Measurements from ENCODE around the gene MFSD11. TPM values are rescaled to one million over a fixed set of nuclear protein-coding genes. Genes with fewer than 3 reads are reported as not detected.

Gene MFSD11
- total and polyA plus RNA-seq, 7 donors: 10.1 to 27.4 (median 20.7) TPM

DNA sequence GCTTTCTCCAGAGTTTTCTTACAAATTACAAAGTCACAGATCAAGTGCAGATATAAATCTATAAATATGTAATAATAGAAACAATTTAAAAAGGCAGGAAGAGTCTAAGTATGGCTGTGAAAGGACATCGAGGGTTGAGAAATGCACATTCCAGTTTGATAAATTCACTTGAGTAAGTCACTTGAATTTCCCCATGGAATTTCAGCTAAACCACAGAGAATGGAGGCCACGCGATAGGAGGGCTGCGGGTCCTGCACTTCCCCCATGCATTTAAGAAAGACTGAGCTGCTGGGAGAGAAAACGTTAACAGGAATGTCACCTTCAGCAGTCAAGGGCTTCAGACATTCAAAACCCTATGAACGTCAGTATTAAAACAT is 21.1 kb upstream of the MFSD11 start:
- ATAC-seq: no peak
- no peaks in the 10 kb centered on the region for H3K9me3 ChIP-seq
- TF ChIP-seq, protein P1, sequence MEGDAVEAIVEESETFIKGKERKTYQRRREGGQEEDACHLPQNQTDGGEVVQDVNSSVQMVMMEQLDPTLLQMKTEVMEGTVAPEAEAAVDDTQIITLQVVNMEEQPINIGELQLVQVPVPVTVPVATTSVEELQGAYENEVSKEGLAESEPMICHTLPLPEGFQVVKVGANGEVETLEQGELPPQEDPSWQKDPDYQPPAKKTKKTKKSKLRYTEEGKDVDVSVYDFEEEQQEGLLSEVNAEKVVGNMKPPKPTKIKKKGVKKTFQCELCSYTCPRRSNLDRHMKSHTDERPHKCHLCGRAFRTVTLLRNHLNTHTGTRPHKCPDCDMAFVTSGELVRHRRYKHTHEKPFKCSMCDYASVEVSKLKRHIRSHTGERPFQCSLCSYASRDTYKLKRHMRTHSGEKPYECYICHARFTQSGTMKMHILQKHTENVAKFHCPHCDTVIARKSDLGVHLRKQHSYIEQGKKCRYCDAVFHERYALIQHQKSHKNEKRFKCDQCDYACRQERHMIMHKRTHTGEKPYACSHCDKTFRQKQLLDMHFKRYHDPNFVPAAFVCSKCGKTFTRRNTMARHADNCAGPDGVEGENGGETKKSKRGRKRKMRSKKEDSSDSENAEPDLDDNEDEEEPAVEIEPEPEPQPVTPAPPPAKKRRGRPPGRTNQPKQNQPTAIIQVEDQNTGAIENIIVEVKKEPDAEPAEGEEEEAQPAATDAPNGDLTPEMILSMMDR (IDR thresholded peaks at IDR 0.05): no peak
- H3K4me1 ChIP-seq: peaks cover 42% of the 10 kb centered on the region
- no peak overlapping the region for H3K4me3 ChIP-seq
- intact Hi-C loops (cut with DNase I): no loop called here
- H3K27me3 ChIP-seq (ENCODE audit: insufficient read depth in 3 of 3, low read length in 2 of 3): no peaks in the 10 kb centered on the region
- peaks cover 8 to 91% of the 10 kb centered on the region in 2 donors for H3K36me3 ChIP-seq (ENCODE audit: insufficient read depth in 1 of 2, low read depth in 1 of 2)
- H3K27ac ChIP-seq: peak overlapping the region; percentile 89
- WGBS, 3 donors: 63 to 73% (median 64%) methylated on average over 6 of the region's 6 CpGs
- peak in 1 of 2 donors; percentile 26 for DNase-seq

DNA sequence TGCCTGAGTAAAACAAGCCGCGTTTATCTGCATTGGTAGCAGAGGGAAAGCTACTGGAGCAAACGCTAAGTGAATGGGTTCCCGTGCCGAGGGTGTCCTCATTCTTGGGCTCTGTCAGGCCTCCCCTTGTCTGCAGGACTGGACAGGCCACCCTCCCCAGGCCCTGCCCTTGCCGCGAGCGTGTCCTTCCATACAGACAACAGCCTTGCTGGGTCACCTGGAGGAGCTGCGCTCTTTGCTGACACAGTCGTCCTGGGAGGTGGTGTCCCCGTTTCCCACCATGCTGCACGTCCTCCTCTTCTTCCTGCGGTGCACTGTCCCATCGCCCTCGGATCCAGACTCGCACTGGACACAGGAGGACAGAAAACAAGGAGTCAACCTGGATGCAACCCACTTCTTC is 19.4 kb upstream of the MFSD11 start:
- Histone ChIP-seq H3K4me3 (no peak overlapping the region), H3K27ac (no peak overlapping the region), H3K27me3 (ENCODE audit: insufficient read depth in 3 of 3, low read length in 2 of 3) (no peaks in the 10 kb centered on the region), H3K36me3 (ENCODE audit: insufficient read depth in 1 of 2, low read depth in 1 of 2) (peaks cover 8 to 97% of the 10 kb centered on the region in 2 donors), H3K4me1 (peaks cover 45% of the 10 kb centered on the region), H3K9me3 (no peaks in the 10 kb centered on the region)
- no peak for ATAC-seq
- WGBS, 3 donors: 84 to 90% (median 85%) methylated on average over 16 of the region's 16 CpGs
- intact Hi-C loops (cut with DNase I): no loop called here
- DNase-seq: no peak
- TF ChIP-seq, protein P1 (IDR thresholded peaks at IDR 0.05): no peak

DNA sequence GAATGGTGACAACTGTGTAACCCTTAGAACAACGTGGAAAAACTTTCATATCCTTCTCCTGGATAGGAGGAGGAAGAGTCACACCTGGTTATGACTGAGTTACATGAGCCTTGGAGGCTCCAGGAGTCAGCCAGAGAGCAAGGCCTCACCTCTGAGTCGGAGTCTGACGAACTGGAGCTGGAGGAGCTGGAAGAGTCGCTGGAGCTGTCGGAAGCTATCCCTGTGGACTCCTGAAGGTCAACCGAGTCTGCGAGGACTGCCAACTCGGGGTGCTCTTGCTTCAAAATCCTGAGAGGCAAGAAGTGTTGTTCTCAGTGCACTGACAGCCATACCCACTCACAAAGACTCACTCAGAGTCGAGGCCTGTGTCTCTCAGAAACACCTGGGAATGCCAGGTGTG is 17.7 kb upstream of the MFSD11 start:
- WGBS, 3 donors: 81 to 88% (median 87%) methylated on average over 9 of the region's 9 CpGs
- Histone ChIP-seq H3K27me3 (ENCODE audit: insufficient read depth in 3 of 3, low read length in 2 of 3) (no peaks in the 10 kb centered on the region), H3K4me1 (peaks cover 49% of the 10 kb centered on the region), H3K36me3 (ENCODE audit: insufficient read depth in 1 of 2, low read depth in 1 of 2) (peaks cover 6 to 99% of the 10 kb centered on the region in 2 donors), H3K9me3 (no peaks in the 10 kb centered on the region), H3K27ac (no peak overlapping the region), H3K4me3 (no peak overlapping the region)
- DNase-seq (no peak), ATAC-seq (no peak)
- intact Hi-C loops (cut with DNase I): no loop called here
- TF ChIP-seq, protein P1 (IDR thresholded peaks at IDR 0.05): no peak

DNA sequence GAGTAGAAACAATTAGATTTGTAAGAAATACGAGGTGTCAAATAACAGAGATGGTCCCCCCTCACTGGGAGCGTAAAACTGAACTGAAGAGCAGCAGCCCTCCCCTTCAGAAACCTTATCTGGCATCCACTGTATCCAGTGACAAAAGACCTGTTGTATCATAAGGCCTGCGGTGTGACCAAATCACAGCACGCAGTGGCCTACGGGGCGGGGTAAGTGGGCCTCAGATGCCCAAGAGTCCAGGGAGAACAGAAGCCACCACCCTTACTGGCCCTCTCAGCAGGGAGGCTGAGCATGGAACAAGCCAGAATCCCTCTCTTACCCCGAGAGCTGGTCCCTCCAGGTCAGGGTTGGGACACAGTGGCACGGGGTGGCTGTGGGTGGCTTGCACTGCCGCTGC is 17.0 kb upstream of the MFSD11 start:
- intact Hi-C loops (cut with DNase I): no loop called here
- H3K4me1 ChIP-seq: peaks cover 45% of the 10 kb centered on the region
- no peak for ATAC-seq

DNA sequence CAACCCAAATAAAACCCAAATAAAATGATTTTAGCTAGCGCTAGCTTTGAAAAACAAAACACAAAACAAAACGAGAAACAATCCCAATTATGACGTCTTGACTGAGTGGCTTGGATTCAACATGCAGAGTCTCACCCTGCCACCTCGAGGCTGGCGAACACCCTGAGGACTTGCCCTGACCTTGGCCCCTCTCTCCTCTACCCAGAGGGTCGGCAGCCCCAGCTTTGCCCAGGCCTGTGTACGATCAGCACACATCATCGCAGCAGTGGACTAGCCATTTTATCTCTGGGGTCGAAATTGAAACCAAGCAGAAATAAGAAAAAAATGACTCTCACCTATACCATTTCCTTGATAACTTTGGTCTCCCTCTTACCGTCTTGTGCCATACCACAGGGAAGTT is 16.5 kb upstream of the MFSD11 start:
- Histone ChIP-seq H3K9me3 (no peaks in the 10 kb centered on the region), H3K27me3 (ENCODE audit: insufficient read depth in 3 of 3, low read length in 2 of 3) (no peaks in the 10 kb centered on the region), H3K36me3 (ENCODE audit: insufficient read depth in 1 of 2, low read depth in 1 of 2) (peaks cover 6 to 89% of the 10 kb centered on the region in 2 donors), H3K27ac (no peak overlapping the region), H3K4me1 (peaks cover 42% of the 10 kb centered on the region), H3K4me3 (peak overlapping the region; percentile 15)
- no peak for ATAC-seq
- TF ChIP-seq, protein P1 (IDR thresholded peaks at IDR 0.05): no peak
- DNase-seq: no peak
- intact Hi-C loops (cut with DNase I): no loop called here
- WGBS, 3 donors: 84 to 91% (median 88%) methylated on average over 10 of the region's 10 CpGs

More for the DNA sequence above, 17.0 kb upstream of the MFSD11 start:
- Histone ChIP-seq H3K27me3 (ENCODE audit: insufficient read depth in 3 of 3, low read length in 2 of 3) (no peaks in the 10 kb centered on the region), H3K27ac (no peak overlapping the region), H3K36me3 (ENCODE audit: insufficient read depth in 1 of 2, low read depth in 1 of 2) (peaks cover 6 to 95% of the 10 kb centered on the region in 2 donors), H3K9me3 (no peaks in the 10 kb centered on the region), H3K4me3 (no peak overlapping the region)
- TF ChIP-seq, protein P1 (IDR thresholded peaks at IDR 0.05): no peak
- 86 to 94% (median 88%) methylated on average over 9 of the region's 9 CpGs for WGBS, 3 donors
- no peak for DNase-seq
